ENCODE results near the gene TUBA1C.
A peak's percentile ranks its signal among the peaks of the same experiment; 100 is the strongest.
"Not testable (repeated sequence)": the region's sequence is repeated elsewhere in the genome, so short reads cannot be mapped to it uniquely, and the experiment has no call there.

Gene TUBA1C

GRCh38 chr12:49255857-49256637 lies 8.8 kb upstream of the TUBA1C start:
- DNase-seq (ENCODE audit: low read depth), result no peak

DNA sequence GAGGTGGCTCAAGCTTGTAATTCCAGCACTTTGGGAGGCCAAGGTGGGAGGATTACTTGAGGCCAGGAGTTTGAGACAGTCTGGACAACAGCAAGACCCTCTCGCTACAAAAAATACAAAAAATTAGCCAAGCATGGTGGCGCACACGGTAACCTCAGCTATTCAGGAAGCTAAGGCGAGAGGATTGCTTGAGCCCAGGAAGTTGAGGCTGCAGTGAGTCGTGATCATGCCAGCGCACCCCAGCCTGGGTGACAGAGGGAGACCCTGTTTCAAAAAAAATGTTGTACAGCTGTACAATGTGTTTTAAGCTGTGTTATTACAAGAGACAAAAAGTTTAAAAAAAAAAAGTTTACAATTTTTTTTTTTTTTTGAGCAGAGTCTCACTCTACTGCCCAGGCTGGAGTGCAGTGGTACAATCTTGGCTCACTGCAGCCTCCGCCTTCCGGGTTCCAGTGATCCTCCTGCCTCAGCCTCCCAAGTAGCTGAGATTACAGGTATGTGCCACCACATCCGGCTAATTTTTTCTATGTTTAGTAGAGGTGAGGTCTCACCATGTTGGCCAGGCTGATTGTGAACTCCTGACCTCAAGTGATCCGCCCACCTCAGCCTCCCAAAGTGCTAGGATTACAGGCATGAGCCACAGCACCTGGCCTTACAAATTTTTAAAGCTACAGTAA lies 7.2 kb upstream of the TUBA1C start:
- not testable (repeated sequence) for DNase-seq (ENCODE audit: low read depth)

DNA sequence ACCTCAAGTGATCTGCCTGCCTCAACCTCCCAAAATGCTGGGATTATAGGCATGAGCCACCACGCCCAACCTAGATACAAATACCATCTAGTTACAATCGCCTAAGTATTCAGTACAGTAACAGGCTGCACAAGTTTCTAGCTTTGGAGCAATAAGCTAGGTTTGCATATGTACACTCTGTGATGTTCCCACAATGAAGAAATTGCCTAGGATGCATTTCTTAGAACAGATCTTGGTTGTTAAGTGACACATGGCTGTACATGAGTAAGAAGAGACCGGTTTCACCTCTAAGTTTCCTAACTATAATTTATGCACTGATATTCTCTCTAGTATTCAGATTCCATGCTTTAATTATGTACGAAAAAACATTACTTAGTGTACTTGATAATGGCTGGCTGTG lies 5.4 kb upstream of the TUBA1C start:
- no peak for DNase-seq (ENCODE audit: low read depth)

- peak; percentile 54 for DNase-seq (ENCODE audit: low read depth)
Observed at GRCh38 chr12:49260166-49260565, 4.7 kb upstream of the TUBA1C start.

DNA sequence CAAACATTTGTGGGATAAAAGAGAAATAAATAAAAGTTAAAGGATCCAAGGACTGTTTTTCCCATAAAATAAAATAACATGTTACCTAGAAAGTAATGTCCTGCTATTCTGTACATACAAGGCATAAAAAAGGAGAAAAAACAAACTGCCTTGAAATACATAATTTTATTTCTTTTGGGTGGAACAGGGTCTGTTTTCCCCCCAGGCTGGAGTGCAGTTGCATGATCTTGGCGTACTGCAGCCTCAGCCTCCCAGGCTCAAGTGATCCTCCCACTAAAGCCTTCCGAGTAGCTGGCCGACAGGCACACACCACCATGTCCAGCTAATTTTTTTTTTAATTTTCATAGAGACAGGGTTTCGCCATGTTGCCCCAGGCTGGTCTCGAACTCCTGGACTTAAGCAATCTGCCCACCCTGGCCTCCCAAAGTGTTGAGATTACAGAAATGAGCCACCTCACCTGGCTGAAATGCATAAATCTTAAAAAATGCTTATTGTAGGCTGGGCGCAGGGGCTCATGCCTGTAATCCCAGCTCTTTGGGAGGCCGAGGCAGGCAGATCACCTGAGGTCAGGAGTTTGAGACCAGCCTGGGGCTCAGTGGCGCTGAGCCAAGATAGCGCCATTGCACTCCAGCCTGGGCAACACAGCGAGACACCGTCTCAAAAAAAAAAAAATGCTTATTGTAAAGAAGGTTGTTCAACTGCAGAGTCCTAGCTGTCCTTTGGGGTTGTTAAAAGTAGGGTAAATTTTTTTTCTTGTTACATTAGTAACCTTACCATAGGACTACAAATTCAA lies 4.1 kb upstream of the TUBA1C start:
- DNase-seq (ENCODE audit: low read depth), result no peak

DNA sequence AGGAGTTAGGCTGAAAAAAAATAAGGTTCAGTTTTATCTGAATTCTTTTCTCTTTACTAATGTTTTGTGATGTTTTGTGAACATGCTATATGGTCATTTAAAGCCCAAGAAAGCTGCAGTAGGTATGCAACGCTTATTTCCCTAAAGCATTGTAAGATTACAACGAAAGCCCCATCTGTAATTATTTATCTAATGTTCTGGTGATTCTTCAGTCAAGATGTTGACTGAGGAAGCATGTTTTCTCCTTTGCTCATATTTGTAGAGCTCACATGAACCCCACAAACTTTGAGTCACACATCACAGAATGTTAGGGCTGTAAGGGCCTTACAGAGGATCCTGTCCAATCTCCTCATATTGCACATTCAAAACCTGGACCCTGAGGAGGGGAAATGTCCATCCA lies 3.2 kb upstream of the TUBA1C start:
- DNase-seq (ENCODE audit: low read depth), result peak; percentile 73

DNA sequence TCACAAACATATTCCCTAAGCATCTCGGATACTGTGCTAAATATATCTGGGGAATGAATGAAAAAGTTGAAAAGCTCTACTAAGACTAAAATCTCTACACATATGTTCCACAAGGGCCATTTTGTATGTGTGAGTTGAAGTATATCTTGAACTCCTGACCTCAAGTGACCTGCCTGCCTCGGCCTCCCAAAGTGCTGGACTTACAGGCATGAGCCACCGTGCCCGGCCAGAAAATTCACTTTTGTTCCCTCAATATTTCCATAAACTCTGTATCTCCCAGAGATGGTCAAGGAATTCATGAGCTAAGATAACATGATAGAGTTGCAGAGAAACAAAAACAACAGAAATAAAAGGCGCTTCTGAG lies 1.5 kb upstream of the TUBA1C start:
- DNase-seq (ENCODE audit: low read depth), result no peak

- DNase-seq (ENCODE audit: low read depth), result no peak
Observed at GRCh38 chr12:49264466-49264872, 413 bp upstream of the TUBA1C start.

GRCh38 chr12:49269191-49269590 lies 4.3 kb downstream of the TUBA1C start:
- DNase-seq (ENCODE audit: low read depth), result not testable (repeated sequence)

GRCh38 chr12:49272790-49273725 lies 8.2 kb downstream of the TUBA1C start:
- no peak for DNase-seq (ENCODE audit: low read depth)

GRCh38 chr12:49273726-49274395 lies 9.0 kb downstream of the TUBA1C start:
- no peak for DNase-seq (ENCODE audit: low read depth)

DNA sequence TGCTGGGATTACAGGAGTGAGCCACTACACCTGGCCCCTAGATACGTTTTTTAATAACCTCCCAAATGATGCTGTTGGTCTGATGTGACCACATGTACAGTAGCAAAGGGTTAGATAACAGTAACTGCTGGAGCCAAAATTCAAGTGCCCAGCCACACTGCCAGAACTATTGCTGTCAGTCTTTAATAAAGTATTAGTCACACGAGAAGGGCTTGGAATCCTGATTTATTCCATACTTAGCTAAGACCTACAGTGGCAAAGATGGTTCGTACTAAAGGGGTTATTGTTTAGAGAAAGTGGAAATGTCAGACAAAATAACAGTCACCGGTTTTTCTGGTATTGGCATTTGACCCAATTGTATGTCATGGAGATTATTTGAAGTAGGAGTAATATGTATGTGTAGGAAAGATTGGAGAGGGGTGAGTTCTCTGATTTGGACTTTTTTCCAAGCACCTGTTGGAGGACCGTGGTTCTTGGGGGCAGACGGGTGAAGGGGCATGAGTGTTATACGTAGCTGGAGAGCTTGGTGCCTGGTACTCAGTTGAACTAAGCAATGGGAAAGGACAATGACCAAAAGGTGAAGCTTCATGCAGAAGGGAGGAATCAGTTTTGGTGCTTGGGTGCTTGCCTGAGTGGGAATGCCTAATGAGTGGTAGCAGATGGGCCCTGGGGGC lies 9.7 kb downstream of the TUBA1C start:
- no peak for DNase-seq (ENCODE audit: low read depth)

- no peak for DNase-seq (ENCODE audit: low read depth)
Observed at GRCh38 chr12:49276304-49277290, 11.7 kb downstream of the TUBA1C start.

GRCh38 chr12:49277466-49277865 lies 12.6 kb downstream of the TUBA1C start:
- no peak for DNase-seq (ENCODE audit: low read depth)

DNA sequence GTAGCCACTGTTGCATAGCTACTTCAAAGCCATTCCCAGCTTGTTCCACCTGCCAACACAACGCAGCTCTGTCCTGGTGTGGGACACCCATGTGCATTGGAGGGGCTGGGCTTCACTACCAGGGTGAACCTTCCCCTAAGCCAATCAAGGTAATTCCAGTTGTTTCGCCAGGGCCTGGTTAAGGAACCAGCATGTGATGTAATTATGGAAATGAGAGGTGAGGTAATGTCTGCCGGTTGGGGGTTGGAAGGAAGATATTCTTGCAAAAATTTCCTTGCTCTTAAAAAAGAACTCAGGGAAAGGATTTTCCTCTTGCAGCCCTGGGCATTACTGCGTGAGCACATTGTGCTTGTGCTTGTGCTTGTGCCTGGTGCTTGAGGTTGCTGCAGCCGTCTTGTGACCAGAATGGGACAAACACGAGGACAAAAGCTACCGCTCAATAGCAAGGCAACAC lies 14.9 kb downstream of the TUBA1C start:
- no peak for DNase-seq (ENCODE audit: low read depth)

GRCh38 chr12:49280545-49280944 lies 15.7 kb downstream of the TUBA1C start:
- not testable (repeated sequence) for DNase-seq (ENCODE audit: low read depth)

- no peak for DNase-seq (ENCODE audit: low read depth)
Observed at GRCh38 chr12:49282302-49282701, 17.4 kb downstream of the TUBA1C start.

- DNase-seq (ENCODE audit: low read depth), result not testable (repeated sequence)
Observed at GRCh38 chr12:49282740-49283375, 18.0 kb downstream of the TUBA1C start.
